Sigmoid colon (tissue), 4 donors: ENCODE data around the gene MRPL53.

ENCODE experiments used
- CTCF ChIP-seq, 4 experiments: fragments of 450-650 bp in 3 of 4; fragments of 200-600 bp in 1 of 4; IDR thresholded peaks; one replicate each; pipeline ENCODE4 v1.5.1; 2016 to 2019; ENCODE audit warnings: antibody characterized with exemption in 4 of 4, mild to moderate bottlenecking in 3 of 4, moderate library complexity in 2 of 4
- POLR2A ChIP-seq, 2 donors: fragments of 450-650 bp; IDR thresholded peaks; one replicate each; pipeline ENCODE4 v1.6.1; 2016; ENCODE audit warnings: antibody characterized with exemption in 2 of 2, mild to moderate bottlenecking in 2 of 2, moderate library complexity in 2 of 2
- POLR2AphosphoS5 ChIP-seq, 4 donors: sonication (generic); formaldehyde crosslinking; IDR thresholded peaks; one replicate each; pipeline ENCODE4 v1.6.1; 2017; ENCODE audit warnings: antibody characterized with exemption in 4 of 4

- TF ChIP-seq CTCF (IDR thresholded peaks at IDR 0.05) (no peak), POLR2A (IDR thresholded peaks at IDR 0.05) (no peak), POLR2AphosphoS5 (IDR thresholded peaks at IDR 0.05) (no peak)
Measured at GRCh38 chr2:74424995-74425406, 47.5 kb downstream of the MRPL53 start.
